T follicular helper cell (primary cell): ENCODE data around the gene FNDC1.

Experiments
- DNase-seq: peaks from one replicate; pipeline ENCODE4 v3.0.0-alpha.2; 2020; ENCODE audit warnings: low read depth

FNDC1 gene

GRCh38 chr6:159204605-159205004 is 35.4 kb downstream of the FNDC1 start:
- DNase-seq: no peak

- DNase-seq: no peak
Observed at GRCh38 chr6:159212028-159212427, 42.8 kb downstream of the FNDC1 start.

- DNase-seq: no peak
Observed at GRCh38 chr6:159212525-159213280, 43.5 kb downstream of the FNDC1 start.

GRCh38 chr6:159213405-159213804 is 44.2 kb downstream of the FNDC1 start:
- no peak for DNase-seq

GRCh38 chr6:159214281-159214680 is 45.1 kb downstream of the FNDC1 start:
- DNase-seq: no peak

GRCh38 chr6:159217595-159218275 is 48.5 kb downstream of the FNDC1 start:
- DNase-seq: no peak

- DNase-seq: no peak
Observed at GRCh38 chr6:159220093-159220492, 50.9 kb downstream of the FNDC1 start.

- DNase-seq: no peak
Observed at GRCh38 chr6:159221486-159222170, 52.4 kb downstream of the FNDC1 start.

GRCh38 chr6:159224452-159224851 is 55.3 kb downstream of the FNDC1 start:
- DNase-seq: no peak

GRCh38 chr6:159229651-159230051 is 60.5 kb downstream of the FNDC1 start:
- no peak for DNase-seq

GRCh38 chr6:159232106-159232645 is 63.0 kb downstream of the FNDC1 start:
- no peak for DNase-seq

- no peak for DNase-seq
Observed at GRCh38 chr6:159232751-159233150, 63.6 kb downstream of the FNDC1 start.

GRCh38 chr6:159233365-159234101 is 64.3 kb downstream of the FNDC1 start:
- DNase-seq: no peak

- no peak for DNase-seq
Observed at GRCh38 chr6:159234102-159234553, 64.9 kb downstream of the FNDC1 start.

- no peak for DNase-seq
Observed at GRCh38 chr6:159238920-159239558, 69.8 kb downstream of the FNDC1 start.

GRCh38 chr6:159249128-159249527 is 79.9 kb downstream of the FNDC1 start:
- DNase-seq: no peak

- no peak for DNase-seq
Observed at GRCh38 chr6:159249752-159250151, 80.6 kb downstream of the FNDC1 start.

- no peak for DNase-seq
Observed at GRCh38 chr6:159250633-159251032, 81.4 kb downstream of the FNDC1 start.

GRCh38 chr6:159252955-159253508 is 83.8 kb downstream of the FNDC1 start:
- no peak for DNase-seq

GRCh38 chr6:159254186-159254585 is 85.0 kb downstream of the FNDC1 start:
- DNase-seq: no peak

- DNase-seq: no peak
Observed at GRCh38 chr6:159255434-159255951, 86.3 kb downstream of the FNDC1 start.
